SU-DHL-6 (cell line): ENCODE data around the gene PTPRG.

Experiments
- H2AFZ ChIP-seq: fragments of 200-600 bp; sonication (generic); 2 replicates; pipeline ENCODE4 v1.6.1; 2014; ENCODE audit warnings: low read depth, mild to moderate bottlenecking, moderate library complexity, mixed read lengths, antibody characterized with exemption, low read length; ENCODE audit not compliant: severe bottlenecking
- H3F3A ChIP-seq: fragments of 200-600 bp; shearing (Covaris generic); 2 replicates; pipeline ENCODE4 v1.6.0; 2016; ENCODE audit warnings: antibody characterized with exemption, mild to moderate bottlenecking; ENCODE audit not compliant: insufficient read depth
- H3K27ac ChIP-seq: fragments of 200-600 bp; sonication (generic); 2 replicates; pipeline ENCODE4 v1.5.1; 2016; ENCODE audit warnings: low read depth, mild to moderate bottlenecking, low read length, moderate library complexity, mixed read lengths
- H3K27me3 ChIP-seq: fragments of 200-600 bp; sonication (generic), shearing (Covaris generic); 2 replicates; pipeline ENCODE4 v1.6.0; 2014; ENCODE audit warnings: mild to moderate bottlenecking, low read length
- H3K36me3 ChIP-seq: fragments of 200-600 bp; sonication (generic); 2 replicates; pipeline ENCODE4 v1.6.1; 2014; ENCODE audit warnings: mild to moderate bottlenecking, low read length, mixed read lengths
- H3K4me2 ChIP-seq: fragments of 300-600, 200-600 bp; shearing (Covaris generic), sonication (generic); 2 replicates; pipeline ENCODE4 v1.6.0; 2014; ENCODE audit warnings: low read length, low read depth, mild to moderate bottlenecking; ENCODE audit not compliant: poor library complexity, severe bottlenecking
- H3K4me3 ChIP-seq: fragments of 200-600 bp; sonication (generic); 2 replicates; pipeline ENCODE4 v1.5.1; 2014; ENCODE audit warnings: antibody characterized with exemption, low read length, mild to moderate bottlenecking, mixed read lengths; ENCODE audit not compliant: insufficient read depth, poor library complexity, severe bottlenecking
- H3K79me2 ChIP-seq: fragments of 200-600 bp; sonication (generic); 2 replicates; pipeline ENCODE4 v1.6.1; 2014; ENCODE audit warnings: mild to moderate bottlenecking, low read length, moderate library complexity; ENCODE audit not compliant: insufficient read depth
- H3K9ac ChIP-seq: fragments of 200-600 bp; sonication (generic); 2 replicates; pipeline ENCODE4 v1.7.0; 2014; ENCODE audit warnings: mild to moderate bottlenecking, low read length
- H3K9me2 ChIP-seq: fragments of 200-600 bp; sonication (generic); replicated peaks from 2 replicates; pipeline ENCODE4 v1.6.1; 2014; ENCODE audit warnings: low read length; ENCODE audit not compliant: insufficient read depth
- H3K9me3 ChIP-seq: fragments of 200-600 bp; sonication (generic); 2 replicates; pipeline ENCODE4 v1.6.1; 2014; ENCODE audit warnings: low read length, mixed read lengths; ENCODE audit not compliant: insufficient read depth
- H4K20me1 ChIP-seq: fragments of 200-600 bp; sonication (generic); 2 replicates; pipeline ENCODE4 v1.6.1; 2014; ENCODE audit warnings: low read depth, mild to moderate bottlenecking, antibody characterized with exemption, low read length, moderate library complexity, mixed read lengths
- CTCF ChIP-seq: fragments of 200-600 bp; sonication (generic); IDR thresholded peaks from one replicate; pipeline ENCODE4 v1.5.1; 2017; ENCODE audit warnings: antibody characterized with exemption, mild to moderate bottlenecking, low read length, moderate library complexity; ENCODE audit not compliant: insufficient read depth, poor library complexity, severe bottlenecking
- EZH2phosphoT487 ChIP-seq: fragments of 200-600 bp; sonication (generic), shearing (Covaris generic); conservative IDR thresholded peaks from 2 replicates; pipeline ENCODE4 v1.6.1; 2018; ENCODE audit warnings: mild to moderate bottlenecking, antibody characterized with exemption, low read length, moderate library complexity, mixed read lengths

The PTPRG gene

GRCh38 chr3:62180514-62180913, 619.1 kb downstream of the PTPRG start:
- H3K36me3 ChIP-seq: no peaks in the 10 kb centered on the region
- H3K27me3 ChIP-seq: no peaks in the 10 kb centered on the region
- TF ChIP-seq EZH2phosphoT487 (no peak), CTCF (no peak)
- no peaks in the 10 kb centered on the region for H3F3A ChIP-seq
- H3K79me2 ChIP-seq: no peaks in the 10 kb centered on the region
- no peak overlapping the region for H3K27ac ChIP-seq
- H4K20me1 ChIP-seq: no peaks in the 10 kb centered on the region
- H3K4me2 ChIP-seq: no peak overlapping the region
- H3K9me2 ChIP-seq: no peaks in the 10 kb centered on the region
- no peak overlapping the region for H3K9ac ChIP-seq
- no peak overlapping the region for H3K4me3 ChIP-seq
- H2AFZ ChIP-seq: no peak overlapping the region
- no peaks in the 10 kb centered on the region for H3K9me3 ChIP-seq

GRCh38 chr3:62183087-62183486, 621.7 kb downstream of the PTPRG start:
- Histone ChIP-seq H3K4me2 (no peak overlapping the region), H3F3A (no peaks in the 10 kb centered on the region), H3K9me2 (no peaks in the 10 kb centered on the region), H3K9ac (no peak overlapping the region), H3K9me3 (no peaks in the 10 kb centered on the region), H3K27me3 (no peaks in the 10 kb centered on the region), H3K27ac (no peak overlapping the region), H4K20me1 (no peaks in the 10 kb centered on the region), H2AFZ (no peak overlapping the region), H3K4me3 (no peak overlapping the region), H3K36me3 (no peaks in the 10 kb centered on the region), H3K79me2 (no peaks in the 10 kb centered on the region)
- TF ChIP-seq CTCF (no peak), EZH2phosphoT487 (no peak)

- Histone ChIP-seq H2AFZ (no peak overlapping the region), H3K36me3 (no peaks in the 10 kb centered on the region), H3K9me3 (no peaks in the 10 kb centered on the region), H3K9ac (no peak overlapping the region), H3F3A (no peaks in the 10 kb centered on the region), H3K79me2 (no peaks in the 10 kb centered on the region), H3K4me2 (no peak overlapping the region), H3K9me2 (no peaks in the 10 kb centered on the region), H3K27ac (no peak overlapping the region), H4K20me1 (no peaks in the 10 kb centered on the region), H3K4me3 (no peak overlapping the region), H3K27me3 (no peaks in the 10 kb centered on the region)
- TF ChIP-seq CTCF: no peak
These were observed 622.6 kb downstream of the PTPRG start for GRCh38 chr3:62183969-62184368.

GRCh38 chr3:62184559-62184958, 623.2 kb downstream of the PTPRG start:
- no peak overlapping the region for H3K4me2 ChIP-seq
- no peaks in the 10 kb centered on the region for H3K27me3 ChIP-seq
- H3K36me3 ChIP-seq: no peaks in the 10 kb centered on the region
- no peaks in the 10 kb centered on the region for H3K9me3 ChIP-seq
- no peaks in the 10 kb centered on the region for H4K20me1 ChIP-seq
- H3F3A ChIP-seq: no peaks in the 10 kb centered on the region
- H2AFZ ChIP-seq: no peak overlapping the region
- H3K79me2 ChIP-seq: no peaks in the 10 kb centered on the region
- no peaks in the 10 kb centered on the region for H3K9me2 ChIP-seq
- no peak for TF ChIP-seq CTCF
- no peak for TF ChIP-seq EZH2phosphoT487
- no peak overlapping the region for H3K4me3 ChIP-seq
- no peak overlapping the region for H3K9ac ChIP-seq
- no peak overlapping the region for H3K27ac ChIP-seq
